ENCODE results near the gene PIK3R6. TPM values are rescaled to one million over a fixed set of nuclear protein-coding genes. Genes with fewer than 3 reads are reported as not detected.
"Not testable (repeated sequence)": the region's sequence is repeated elsewhere in the genome, so short reads cannot be mapped to it uniquely, and the experiment has no call there.

The PIK3R6 gene
- total RNA-seq, 1 donor = not detected

- H3K4me3 ChIP-seq (ENCODE audit: low read depth, low read length) = no peak overlapping the region
- no peak for TF ChIP-seq CTCF (IDR thresholded peaks at IDR 0.05; ENCODE audit: insufficient read depth, low read length)
- no peak for DNase-seq (ENCODE audit: low read depth)
Observed at GRCh38 chr17:8861495-8862181, 5.8 kb downstream of the PIK3R6 start.

- no peak for DNase-seq (ENCODE audit: low read depth)
- no peak overlapping the region for H3K4me3 ChIP-seq (ENCODE audit: low read depth, low read length)
- no peak for TF ChIP-seq CTCF (IDR thresholded peaks at IDR 0.05; ENCODE audit: insufficient read depth, low read length)
Observed at GRCh38 chr17:8859804-8860430, 7.6 kb downstream of the PIK3R6 start.

- DNase-seq (ENCODE audit: low read depth) = no peak
- H3K4me3 ChIP-seq (ENCODE audit: low read depth, low read length) = no peak overlapping the region
- no peak for TF ChIP-seq CTCF (IDR thresholded peaks at IDR 0.05; ENCODE audit: insufficient read depth, low read length)
Observed at GRCh38 chr17:8859027-8859803, 8.3 kb downstream of the PIK3R6 start.

- H3K4me3 ChIP-seq (ENCODE audit: low read depth, low read length) = no peak overlapping the region
- TF ChIP-seq CTCF (IDR thresholded peaks at IDR 0.05; ENCODE audit: insufficient read depth, low read length) = no peak
- peak; percentile 18 for DNase-seq (ENCODE audit: low read depth)
Observed at GRCh38 chr17:8857919-8858318, 9.6 kb downstream of the PIK3R6 start.

GRCh38 chr17:8856869-8857575 is 10.5 kb downstream of the PIK3R6 start:
- no peak for TF ChIP-seq CTCF (IDR thresholded peaks at IDR 0.05; ENCODE audit: insufficient read depth, low read length)
- DNase-seq (ENCODE audit: low read depth) = peak; percentile 4
- no peak overlapping the region for H3K4me3 ChIP-seq (ENCODE audit: low read depth, low read length)

- not testable (repeated sequence) for DNase-seq (ENCODE audit: low read depth); H3K4me3 ChIP-seq (ENCODE audit: low read depth, low read length)
Observed at GRCh38 chr17:8856205-8856603, 11.3 kb downstream of the PIK3R6 start.
